ENCODE results near the gene FAM53A.

GRCh38 chr4:1612278-1613098 is 71.6 kb downstream of the FAM53A start:
- TF ChIP-seq CTCF (IDR thresholded peaks at IDR 0.05 in 8 of 11, conservative IDR thresholded peaks at IDR 0.05 in 3 of 11) (no peak), POLR2A (IDR thresholded peaks at IDR 0.05) (no peak)
